HL-60 (cell line): ENCODE measurements around the gene HOXC13.

Experiments
- DNase-seq, 2 experiments: peaks; one replicate each; pipeline ENCODE4 v3.0.0-alpha.2; 2010 to 2020; ENCODE audit warnings: low read depth in 1 of 2, low spot score in 1 of 2
- H3K27ac ChIP-seq: fragments of 250-450 bp; sonication (Bioruptor Pico); replicated peaks from 2 replicates; pipeline ENCODE4 v1.5.1; 2020; ENCODE audit warnings: mild to moderate bottlenecking, moderate library complexity
- H3K27me3 ChIP-seq: fragments of 250-450 bp; sonication (Bioruptor Pico); 2 replicates; pipeline ENCODE4 v1.5.1; 2021; ENCODE audit warnings: mild to moderate bottlenecking, moderate library complexity; ENCODE audit not compliant: insufficient read depth, poor library complexity, severe bottlenecking
- H3K4me3 ChIP-seq: replicated peaks from 2 replicates; pipeline ENCODE4 v1.5.1; 2011; ENCODE audit warnings: mild to moderate bottlenecking, control low read depth, low read length; ENCODE audit not compliant: insufficient read depth
- GABPA ChIP-seq: IDR thresholded peaks from 2 replicates; pipeline ENCODE4 v1.6.1; 2012; ENCODE audit warnings: low read depth
- POLR2AphosphoS5 ChIP-seq: IDR thresholded peaks from 2 replicates; pipeline ENCODE4 v1.6.1; 2012; ENCODE audit warnings: low read depth
- SPI1 ChIP-seq: IDR thresholded peaks from 2 replicates; pipeline ENCODE4 v1.6.1; 2012; ENCODE audit warnings: low read depth, mild to moderate bottlenecking, borderline replicate concordance
- TF ChIP-seq, protein P1 (sequence below): IDR thresholded peaks from 2 replicates; pipeline ENCODE4 v1.6.1; 2012; ENCODE audit warnings: low read depth; ENCODE audit not compliant: insufficient replicate concordance
- TF ChIP-seq, protein P2 (sequence below): IDR thresholded peaks from one replicate; pipeline ENCODE4 v1.5.1; 2011; ENCODE audit warnings: low read length, control low read depth, inconsistent platforms; ENCODE audit not compliant: insufficient read depth

The HOXC13 gene

DNA sequence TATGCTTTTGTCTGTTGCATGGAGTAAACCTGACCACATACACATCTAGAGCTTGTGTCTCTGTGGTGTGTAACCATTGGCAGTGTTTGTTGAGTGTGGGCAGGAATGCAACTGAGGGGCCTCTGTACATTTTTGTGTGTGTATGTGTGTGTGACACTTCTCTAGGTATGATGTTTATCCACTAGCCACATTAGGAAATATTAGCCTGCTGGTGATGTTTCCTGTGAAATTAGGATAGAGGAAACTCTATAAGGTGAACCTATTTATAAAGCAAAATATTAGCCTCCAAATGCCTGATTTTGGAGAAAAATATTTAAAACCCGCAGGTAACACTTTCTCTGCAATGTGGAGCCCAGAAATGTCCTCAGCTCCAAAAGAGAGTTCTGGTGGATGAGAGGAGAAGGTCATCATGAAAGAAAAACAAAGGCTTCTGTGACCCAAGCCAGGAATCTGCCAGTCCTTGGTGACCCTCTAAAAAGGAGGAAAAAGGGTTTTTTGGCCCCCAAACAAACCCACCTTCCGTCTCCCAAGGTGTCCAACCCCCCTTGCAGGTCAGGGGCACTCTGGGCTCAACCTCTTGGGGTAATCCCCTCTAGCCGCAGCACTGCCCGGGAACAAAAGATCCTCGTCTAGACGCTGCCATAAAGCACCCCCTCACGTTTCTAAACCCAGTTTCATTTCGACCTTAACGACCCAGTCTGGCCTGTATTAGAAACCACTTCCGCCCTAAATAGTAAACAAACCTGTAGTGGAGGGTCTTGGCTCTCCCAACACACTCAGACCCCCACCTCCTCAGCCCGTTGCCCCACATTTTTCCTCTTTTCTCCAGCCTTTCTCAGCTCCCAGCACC, 39.2 kb downstream of the HOXC13 start:
- no peak for TF ChIP-seq POLR2AphosphoS5
- TF ChIP-seq, protein P1, sequence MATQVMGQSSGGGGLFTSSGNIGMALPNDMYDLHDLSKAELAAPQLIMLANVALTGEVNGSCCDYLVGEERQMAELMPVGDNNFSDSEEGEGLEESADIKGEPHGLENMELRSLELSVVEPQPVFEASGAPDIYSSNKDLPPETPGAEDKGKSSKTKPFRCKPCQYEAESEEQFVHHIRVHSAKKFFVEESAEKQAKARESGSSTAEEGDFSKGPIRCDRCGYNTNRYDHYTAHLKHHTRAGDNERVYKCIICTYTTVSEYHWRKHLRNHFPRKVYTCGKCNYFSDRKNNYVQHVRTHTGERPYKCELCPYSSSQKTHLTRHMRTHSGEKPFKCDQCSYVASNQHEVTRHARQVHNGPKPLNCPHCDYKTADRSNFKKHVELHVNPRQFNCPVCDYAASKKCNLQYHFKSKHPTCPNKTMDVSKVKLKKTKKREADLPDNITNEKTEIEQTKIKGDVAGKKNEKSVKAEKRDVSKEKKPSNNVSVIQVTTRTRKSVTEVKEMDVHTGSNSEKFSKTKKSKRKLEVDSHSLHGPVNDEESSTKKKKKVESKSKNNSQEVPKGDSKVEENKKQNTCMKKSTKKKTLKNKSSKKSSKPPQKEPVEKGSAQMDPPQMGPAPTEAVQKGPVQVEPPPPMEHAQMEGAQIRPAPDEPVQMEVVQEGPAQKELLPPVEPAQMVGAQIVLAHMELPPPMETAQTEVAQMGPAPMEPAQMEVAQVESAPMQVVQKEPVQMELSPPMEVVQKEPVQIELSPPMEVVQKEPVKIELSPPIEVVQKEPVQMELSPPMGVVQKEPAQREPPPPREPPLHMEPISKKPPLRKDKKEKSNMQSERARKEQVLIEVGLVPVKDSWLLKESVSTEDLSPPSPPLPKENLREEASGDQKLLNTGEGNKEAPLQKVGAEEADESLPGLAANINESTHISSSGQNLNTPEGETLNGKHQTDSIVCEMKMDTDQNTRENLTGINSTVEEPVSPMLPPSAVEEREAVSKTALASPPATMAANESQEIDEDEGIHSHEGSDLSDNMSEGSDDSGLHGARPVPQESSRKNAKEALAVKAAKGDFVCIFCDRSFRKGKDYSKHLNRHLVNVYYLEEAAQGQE: no peak
- TF ChIP-seq SPI1: no peak
- no peak for TF ChIP-seq GABPA
- H3K27me3 ChIP-seq: peaks cover 77% of the 10 kb centered on the region
- no peak overlapping the region for H3K4me3 ChIP-seq
- no peak overlapping the region for H3K27ac ChIP-seq
- no peak for DNase-seq

DNA sequence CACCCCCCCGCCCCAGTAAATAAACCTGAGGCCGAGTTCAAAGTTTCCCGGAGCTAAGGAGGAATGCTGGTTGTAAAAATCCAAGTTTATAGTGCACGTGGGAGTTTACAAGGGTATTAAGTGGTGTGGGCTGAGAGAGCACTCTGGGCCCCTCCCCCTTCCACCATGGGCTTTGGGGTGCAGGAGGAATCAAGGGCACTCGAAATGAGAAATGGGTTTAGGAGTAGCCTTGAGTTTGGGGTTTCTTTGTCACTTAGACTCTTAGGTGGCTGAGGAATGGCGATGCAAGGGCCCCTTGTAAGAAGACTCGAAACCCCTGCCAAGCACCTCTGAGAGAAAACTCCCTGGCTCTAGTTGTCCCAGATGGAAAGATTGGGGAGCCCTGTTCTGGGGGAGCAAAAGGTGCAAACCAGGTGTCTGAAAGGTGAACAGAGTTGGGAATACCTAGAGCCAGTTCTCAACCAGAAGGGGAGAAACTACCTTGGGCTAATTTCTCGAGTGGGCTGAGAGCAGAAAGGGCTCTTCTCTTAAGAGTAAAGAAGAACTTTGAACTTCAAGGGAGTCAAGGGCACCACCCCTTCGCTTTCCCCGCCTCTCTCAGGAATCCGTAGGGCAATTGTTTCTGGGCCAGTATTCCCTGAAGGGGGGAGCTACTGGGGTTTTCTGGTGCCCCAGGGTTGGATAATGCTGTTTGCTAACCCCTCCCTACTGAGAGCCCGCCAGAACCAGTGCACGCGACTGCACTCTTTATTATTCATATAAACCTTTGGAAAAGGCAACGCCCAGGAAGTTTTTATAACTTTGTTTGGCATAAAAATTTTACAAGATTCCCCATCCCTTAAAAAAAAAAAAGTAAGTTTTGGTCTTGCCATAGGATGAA, 40.1 kb downstream of the HOXC13 start:
- Histone ChIP-seq H3K4me3 (no peak overlapping the region), H3K27ac (no peak overlapping the region), H3K27me3 (peaks cover 68% of the 10 kb centered on the region)
- DNase-seq: no peak
- no peak for TF ChIP-seq SPI1
- no peak for TF ChIP-seq GABPA
- no peak for TF ChIP-seq POLR2AphosphoS5
- TF ChIP-seq, protein P2, sequence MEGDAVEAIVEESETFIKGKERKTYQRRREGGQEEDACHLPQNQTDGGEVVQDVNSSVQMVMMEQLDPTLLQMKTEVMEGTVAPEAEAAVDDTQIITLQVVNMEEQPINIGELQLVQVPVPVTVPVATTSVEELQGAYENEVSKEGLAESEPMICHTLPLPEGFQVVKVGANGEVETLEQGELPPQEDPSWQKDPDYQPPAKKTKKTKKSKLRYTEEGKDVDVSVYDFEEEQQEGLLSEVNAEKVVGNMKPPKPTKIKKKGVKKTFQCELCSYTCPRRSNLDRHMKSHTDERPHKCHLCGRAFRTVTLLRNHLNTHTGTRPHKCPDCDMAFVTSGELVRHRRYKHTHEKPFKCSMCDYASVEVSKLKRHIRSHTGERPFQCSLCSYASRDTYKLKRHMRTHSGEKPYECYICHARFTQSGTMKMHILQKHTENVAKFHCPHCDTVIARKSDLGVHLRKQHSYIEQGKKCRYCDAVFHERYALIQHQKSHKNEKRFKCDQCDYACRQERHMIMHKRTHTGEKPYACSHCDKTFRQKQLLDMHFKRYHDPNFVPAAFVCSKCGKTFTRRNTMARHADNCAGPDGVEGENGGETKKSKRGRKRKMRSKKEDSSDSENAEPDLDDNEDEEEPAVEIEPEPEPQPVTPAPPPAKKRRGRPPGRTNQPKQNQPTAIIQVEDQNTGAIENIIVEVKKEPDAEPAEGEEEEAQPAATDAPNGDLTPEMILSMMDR: no peak
- TF ChIP-seq, protein P1: no peak

DNA sequence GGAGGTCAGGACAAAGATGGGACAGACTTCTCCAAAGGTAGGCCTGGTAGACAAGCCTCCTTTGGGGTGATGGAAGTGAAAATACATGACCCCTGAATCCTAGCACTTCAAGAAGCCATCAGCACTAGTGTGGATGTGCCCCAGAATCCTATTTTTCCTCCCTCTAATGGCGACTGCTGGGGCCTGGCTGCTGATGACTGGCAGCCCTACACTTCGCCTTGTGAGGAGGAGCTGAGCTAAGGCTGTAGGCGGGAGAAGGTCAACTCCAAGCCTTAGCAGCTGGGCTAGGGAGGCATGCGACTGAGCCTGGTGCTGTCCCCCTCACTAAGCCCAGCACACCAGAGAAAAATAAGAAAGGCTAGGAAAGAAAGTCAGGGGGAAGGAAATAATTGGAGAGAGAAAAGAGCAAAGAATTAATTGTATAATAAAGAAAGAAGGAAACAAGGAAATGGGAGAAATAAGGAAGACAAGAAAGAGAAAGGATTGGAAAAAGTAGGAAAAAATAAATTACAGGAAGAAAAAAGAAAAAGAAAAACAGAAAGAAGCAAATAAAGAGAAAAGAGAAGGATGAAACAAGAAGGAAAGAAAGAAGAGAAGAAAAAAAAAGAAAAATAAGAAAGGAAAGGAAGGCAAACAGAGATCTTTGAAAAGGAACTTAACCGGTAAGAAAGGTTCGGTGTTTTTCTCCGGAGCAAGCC, 41.6 kb downstream of the HOXC13 start:
- TF ChIP-seq POLR2AphosphoS5 (no peak), GABPA (no peak), SPI1 (no peak)
- TF ChIP-seq, protein P2: no peak
- TF ChIP-seq, protein P1: no peak
- DNase-seq: no peak
- H3K4me3 ChIP-seq: no peak overlapping the region
- H3K27ac ChIP-seq: no peak overlapping the region
- peaks cover 57% of the 10 kb centered on the region for H3K27me3 ChIP-seq
